Stomach (tissue), 9 donors: ENCODE data around the gene PRSS57. TPM values are rescaled to one million over a fixed set of nuclear protein-coding genes. Genes with fewer than 3 reads are reported as not detected.

Source experiments
- DNase-seq, 2 donors: peaks; one replicate each; pipeline versions ENCODE4 v3.0.0 to v3.0.0-alpha.2; 2013 to 2019
- H3K27ac ChIP-seq, 5 donors: fragments of 200-600 bp in 4 of 5; sonication (generic) in 4 of 5; one replicate each; pipeline ENCODE4 v1.5.1; 2013 to 2019; ENCODE audit warnings: mild to moderate bottlenecking in 1 of 5, moderate library complexity in 1 of 5
- H3K27me3 ChIP-seq, 3 donors: fragments of 200-600 bp; sonication (generic); one replicate each; pipeline ENCODE4 v1.5.1; 2017 to 2019; ENCODE audit warnings: mixed run types in 1 of 3
- H3K36me3 ChIP-seq, 4 donors: fragments of 200-600 bp; sonication (generic); 1 replicate in 3 of 4; 2 replicates in 1 of 4; pipeline ENCODE4 v1.5.1; 2016 to 2019
- H3K4me1 ChIP-seq, 4 donors: fragments of 200-600 bp; sonication (generic); one replicate each; pipeline ENCODE4 v1.5.1; 2016 to 2019
- H3K4me3 ChIP-seq, 4 donors: fragments of 200-600 bp; sonication (generic) in 3 of 4; one replicate each; pipeline ENCODE4 v1.5.1; 2016 to 2019; ENCODE audit warnings: mild to moderate bottlenecking in 1 of 4
- H3K9me3 ChIP-seq, 4 donors: fragments of 200-600 bp; sonication (generic); one replicate each; pipeline ENCODE4 v1.5.1; 2016 to 2019
- CTCF ChIP-seq, 7 experiments: fragments of 450-650 bp in 4 of 7; fragments of 200-600 bp in 3 of 7; sonication (generic) in 3 of 7; IDR thresholded peaks; one replicate each; pipeline ENCODE4 v1.5.1; 2016 to 2019; ENCODE audit warnings: antibody characterized with exemption in 7 of 7, control low read depth in 2 of 7, mild to moderate bottlenecking in 1 of 7
- EP300 ChIP-seq: sonication (generic); formaldehyde crosslinking; IDR thresholded peaks from one replicate; pipeline ENCODE4 v1.6.1; 2017; ENCODE audit warnings: antibody characterized with exemption
- POLR2A ChIP-seq, 4 donors: fragments of 450-650 bp; IDR thresholded peaks; one replicate each; pipeline ENCODE4 v1.6.1; 2016; ENCODE audit warnings: antibody characterized with exemption in 4 of 4, control low read depth in 2 of 4, mild to moderate bottlenecking in 1 of 4, moderate library complexity in 1 of 4
- POLR2AphosphoS5 ChIP-seq, 3 donors: sonication (generic); formaldehyde crosslinking; IDR thresholded peaks; one replicate each; pipeline ENCODE4 v1.6.1; 2016; ENCODE audit warnings: antibody characterized with exemption in 3 of 3
- WGBS, 5 donors: extraction: QIAGEN DNeasy Blood & Tissue Kit in 3 of 5; methylation state at CpG; one replicate each; pipeline versions ENCODE4 v1.1.5 to v1.1.7; 2013 to 2018; 5-methylcytosine and 5-hydroxymethylcytosine counted together
- intact Hi-C: fragments of 100-400 bp; cut with DNase I; formaldehyde crosslinking; loops from one replicate; pipeline ENCODE4 v1.15.1; 2023; ENCODE audit warnings: low total_unique reads
- polyA plus RNA-seq, 3 donors: library from polyadenylated mRNA; stranded (reverse); fragments of 200-250 nt; gene quantifications; one replicate each; pipeline ENCODE4 v1.2.3, GENCODE V29; 2013
- total RNA-seq, 5 donors: library from RNA; depleted of rRNA; stranded (reverse); fragments of >200 nt; gene quantifications; one replicate each; pipeline versions ENCODE4 v1.1.0 to v1.2.3, GENCODE V29; 2014 to 2016
- donor health status: healthy with polysubstance abuse.
- donor health status: Bipolar disorder and iron deficiency.
- donor health status: healthy.

Gene PRSS57
- total and polyA plus RNA-seq, 8 donors, result not detected

- Histone ChIP-seq H3K9me3 (no peaks in the 10 kb centered on the region), H3K4me3 (no peak overlapping the region), H3K27me3 (no peaks in the 10 kb centered on the region), H3K4me1 (peaks cover 10 to 43% (median 26%) of the 10 kb centered on the region in 4 donors), H3K27ac (no peak overlapping the region), H3K36me3 (peaks cover 53 to 97% (median 87%) of the 10 kb centered on the region in 4 donors)
- no peak for DNase-seq
- intact Hi-C loops, result no loop called here
- TF ChIP-seq CTCF (IDR thresholded peaks at IDR 0.05) (no peak), POLR2A (IDR thresholded peaks at IDR 0.05) (no peak), EP300 (no peak), POLR2AphosphoS5 (IDR thresholded peaks at IDR 0.05) (no peak)
- WGBS, 5 donors, result 85 to 88% (median 86%) methylated on average over 15 to 17 of the region's 17 CpGs
Observed at GRCh38 chr19:653425-653824, 41.8 kb downstream of the PRSS57 start.

DNA sequence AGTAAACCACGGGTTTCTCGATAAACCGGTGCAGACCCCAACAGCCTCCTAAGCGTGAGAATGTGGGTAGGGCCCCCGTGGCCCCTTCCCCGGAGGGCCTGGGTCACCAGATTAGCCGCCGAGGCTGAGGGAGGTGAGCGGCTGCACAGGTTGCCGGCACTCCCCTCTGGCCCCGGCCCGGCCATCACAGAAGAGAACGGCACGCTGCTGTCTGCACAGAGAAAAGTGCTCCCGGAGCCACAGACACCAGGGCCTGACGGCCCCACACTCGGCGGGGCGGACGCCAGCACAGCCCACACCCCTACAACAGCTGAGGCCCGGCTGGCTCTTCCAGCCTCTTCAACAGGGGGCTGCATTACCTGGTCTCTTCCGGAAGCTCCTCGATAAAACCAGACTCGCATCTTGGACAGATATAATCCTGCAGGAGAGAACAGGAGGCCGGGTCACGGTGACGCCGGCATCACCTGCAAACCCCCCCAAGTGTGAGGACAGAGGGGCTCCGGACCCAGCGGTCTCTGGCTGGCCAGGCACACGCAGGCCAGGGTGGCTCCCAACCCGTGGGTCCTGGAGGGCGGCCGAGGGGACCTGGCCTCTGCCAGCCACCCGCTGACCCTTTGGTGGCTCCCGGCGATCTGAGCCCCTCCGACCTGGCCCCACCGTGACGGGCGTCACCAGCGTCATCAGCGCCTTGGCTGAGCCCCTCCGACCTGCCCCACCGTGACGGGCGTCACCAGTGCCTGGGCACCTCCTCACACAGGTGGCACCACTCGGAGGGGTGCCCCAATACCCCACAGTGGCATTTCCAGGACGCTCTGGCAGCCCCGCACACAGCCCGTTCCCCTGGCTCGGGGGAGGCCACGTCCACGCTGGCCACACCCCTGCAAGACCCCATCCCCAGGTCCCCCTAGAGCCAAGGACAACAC is 42.5 kb downstream of the PRSS57 start:
- Histone ChIP-seq H3K9me3 (no peaks in the 10 kb centered on the region), H3K4me3 (no peak overlapping the region), H3K27me3 (no peaks in the 10 kb centered on the region), H3K4me1 (peaks cover 5 to 36% (median 19%) of the 10 kb centered on the region in 4 donors), H3K36me3 (peaks cover 60 to 97% (median 89%) of the 10 kb centered on the region in 4 donors), H3K27ac (no peak overlapping the region)
- TF ChIP-seq CTCF (IDR thresholded peaks at IDR 0.05) (no peak), EP300 (no peak), POLR2A (IDR thresholded peaks at IDR 0.05) (no peak), POLR2AphosphoS5 (IDR thresholded peaks at IDR 0.05) (no peak)
- intact Hi-C loops, result no loop called here
- no peak for DNase-seq
- 91 to 98% (median 94%) methylated on average over 24 to 54 of the region's 54 CpGs for WGBS, 5 donors

GRCh38 chr19:651991-652390 is 43.3 kb downstream of the PRSS57 start:
- WGBS, 5 donors, result 86 to 91% (median 90%) methylated on average over 14 to 24 of the region's 24 CpGs
- H3K27ac ChIP-seq, result no peak overlapping the region
- H3K4me3 ChIP-seq, result no peak overlapping the region
- intact Hi-C loops, result no loop called here
- H3K9me3 ChIP-seq, result no peaks in the 10 kb centered on the region
- H3K27me3 ChIP-seq, result no peaks in the 10 kb centered on the region
- peaks cover 67 to 97% (median 90%) of the 10 kb centered on the region in 4 donors for H3K36me3 ChIP-seq
- TF ChIP-seq EP300 (no peak), CTCF (IDR thresholded peaks at IDR 0.05) (no peak), POLR2A (IDR thresholded peaks at IDR 0.05) (no peak), POLR2AphosphoS5 (IDR thresholded peaks at IDR 0.05) (no peak)
- peaks cover 0 to 29% (median 11%) of the 10 kb centered on the region in 4 donors for H3K4me1 ChIP-seq
- DNase-seq, result no peak

DNA sequence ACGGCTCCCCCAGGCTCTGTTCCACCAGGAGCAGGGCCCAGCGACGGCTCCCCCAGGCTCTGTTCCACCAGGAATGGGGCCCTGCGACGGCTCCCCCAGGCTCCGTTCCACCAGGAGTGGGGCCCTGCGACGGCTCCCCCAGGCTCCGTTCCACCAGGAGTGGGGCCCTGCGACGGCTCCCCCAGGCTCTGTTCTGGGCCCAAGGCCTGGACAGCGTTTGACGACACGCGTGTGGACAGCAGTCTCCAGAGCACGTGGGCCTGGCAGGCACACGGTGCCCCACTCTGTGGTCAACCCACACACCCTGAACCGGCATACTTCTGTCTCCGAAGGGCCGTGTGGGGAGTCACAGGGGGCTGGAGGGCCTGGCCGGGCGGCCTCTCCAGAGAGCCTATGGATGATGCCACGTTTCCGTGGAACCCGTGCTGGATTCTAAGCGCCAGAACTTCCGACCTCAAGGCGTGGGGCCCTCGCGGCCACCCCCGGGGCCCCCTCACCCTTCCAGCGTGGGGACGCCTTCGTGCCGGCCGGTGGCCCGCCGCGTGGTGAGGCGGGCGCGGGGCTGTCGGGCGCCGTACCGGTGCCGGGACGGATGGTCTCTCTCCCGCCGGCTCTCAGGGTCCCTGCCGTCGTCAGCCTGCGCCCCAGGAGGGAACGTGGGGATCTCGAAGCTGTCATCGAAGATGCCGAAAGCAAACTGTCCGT is 44.0 kb downstream of the PRSS57 start:
- H3K27me3 ChIP-seq, result no peaks in the 10 kb centered on the region
- peaks cover 74 to 98% (median 94%) of the 10 kb centered on the region in 4 donors for H3K36me3 ChIP-seq
- H3K27ac ChIP-seq, result no peak overlapping the region
- WGBS, 5 donors, result 94 to 96% (median 95%) methylated on average over 29 to 58 of the region's 58 CpGs
- intact Hi-C loops, result no loop called here
- no peak for TF ChIP-seq POLR2A (IDR thresholded peaks at IDR 0.05)
- TF ChIP-seq EP300, result no peak
- no peak for TF ChIP-seq CTCF (IDR thresholded peaks at IDR 0.05)
- no peak for TF ChIP-seq POLR2AphosphoS5 (IDR thresholded peaks at IDR 0.05)
- no peak for DNase-seq
- peaks cover 0 to 21% (median 6%) of the 10 kb centered on the region in 4 donors for H3K4me1 ChIP-seq
- no peak overlapping the region for H3K4me3 ChIP-seq
- H3K9me3 ChIP-seq, result no peaks in the 10 kb centered on the region
